Erythroblast (primary cell): ENCODE data around the gene PHKG2.

Source experiments
- GATA1 ChIP-seq: IDR thresholded peaks from 2 replicates; pipeline ENCODE4 v1.6.1; 2011; ENCODE audit warnings: low read depth, mild to moderate bottlenecking, control low read depth, low read length, moderate library complexity
- POLR2A ChIP-seq: IDR thresholded peaks from 2 replicates; pipeline ENCODE4 v1.6.1; 2011; ENCODE audit warnings: mild to moderate bottlenecking, low read length

GRCh38 chr16:30780549-30780948, 32.3 kb downstream of the PHKG2 start:
- TF ChIP-seq POLR2A (no peak), GATA1 (no peak)
